ENCODE results near the gene AP2A2.
A peak's percentile ranks its signal among the peaks of the same experiment; 100 is the strongest.
"Not testable (repeated sequence)": the region's sequence is repeated elsewhere in the genome, so short reads cannot be mapped to it uniquely, and the experiment has no call there.

Gene AP2A2

GRCh38 chr11:1000357-1001278 is 74.9 kb downstream of the AP2A2 start:
- DNase-seq = no peak

- DNase-seq = no peak
Observed at GRCh38 chr11:1001617-1002405, 76.1 kb downstream of the AP2A2 start.

- DNase-seq = no peak
Observed at GRCh38 chr11:1002406-1002984, 76.8 kb downstream of the AP2A2 start.

- no peak for DNase-seq
Observed at GRCh38 chr11:1003159-1003558, 77.5 kb downstream of the AP2A2 start.

GRCh38 chr11:1005928-1006327 is 80.3 kb downstream of the AP2A2 start:
- DNase-seq = peak; percentile 76

- no peak for DNase-seq
Observed at GRCh38 chr11:1006762-1007161, 81.1 kb downstream of the AP2A2 start.

- no peak for DNase-seq
Observed at GRCh38 chr11:1007279-1007678, 81.6 kb downstream of the AP2A2 start.

GRCh38 chr11:1008001-1008802 is 82.5 kb downstream of the AP2A2 start:
- no peak for DNase-seq

- no peak for DNase-seq
Observed at GRCh38 chr11:1008803-1009145, 83.1 kb downstream of the AP2A2 start.

- no peak for DNase-seq
Observed at GRCh38 chr11:1009371-1009770, 83.7 kb downstream of the AP2A2 start.

GRCh38 chr11:1009991-1010390 is 84.3 kb downstream of the AP2A2 start:
- DNase-seq = peak; percentile 64

- DNase-seq = no peak
Observed at GRCh38 chr11:1010551-1011319, 85.1 kb downstream of the AP2A2 start.

- no peak for DNase-seq
Observed at GRCh38 chr11:1011320-1011698, 85.6 kb downstream of the AP2A2 start.

- no peak for DNase-seq
Observed at GRCh38 chr11:1012291-1012690, 86.6 kb downstream of the AP2A2 start.

- DNase-seq = peak; percentile 71
Observed at GRCh38 chr11:1012740-1013630, 87.3 kb downstream of the AP2A2 start.

GRCh38 chr11:1013631-1013935 is 87.9 kb downstream of the AP2A2 start:
- no peak for DNase-seq

GRCh38 chr11:1014276-1014675 is 88.6 kb downstream of the AP2A2 start:
- no peak for DNase-seq

GRCh38 chr11:1015064-1015463 is 89.4 kb downstream of the AP2A2 start:
- no peak for DNase-seq

GRCh38 chr11:1015826-1016545 is 90.3 kb downstream of the AP2A2 start:
- no peak for DNase-seq

- not testable (repeated sequence) for DNase-seq
Observed at GRCh38 chr11:1016610-1017126, 91.0 kb downstream of the AP2A2 start.
